MM.1S (cell line): ENCODE data around the gene STAMBP.

Experiments
- DNase-seq: peaks from one replicate; pipeline ENCODE4 v3.0.0-alpha.2; 2015
- H2AFZ ChIP-seq: fragments of 300-600 bp; sonication (generic); 2 replicates; pipeline ENCODE4 v1.6.0; 2016; ENCODE audit warnings: antibody characterized with exemption, low read length
- H3F3A ChIP-seq: fragments of 300-600 bp; sonication (generic); 2 replicates; pipeline ENCODE4 v1.6.1; 2016; ENCODE audit warnings: mild to moderate bottlenecking, antibody characterized with exemption, low read length, moderate library complexity, mixed read lengths; ENCODE audit not compliant: insufficient read depth
- H3K27ac ChIP-seq: fragments of 300-600 bp; sonication (generic); 2 replicates; pipeline ENCODE4 v1.5.1; 2016; ENCODE audit warnings: mild to moderate bottlenecking, low read length
- H3K27me3 ChIP-seq: fragments of 300-600 bp; sonication (generic); replicated peaks from 2 replicates; pipeline ENCODE4 v1.6.0; 2016; ENCODE audit warnings: low read length; ENCODE audit not compliant: insufficient read depth
- H3K36me3 ChIP-seq: fragments of 300-600 bp; sonication (generic); replicated peaks from 2 replicates; pipeline ENCODE4 v1.6.1; 2016; ENCODE audit warnings: mild to moderate bottlenecking, low read length, mixed read lengths; ENCODE audit not compliant: insufficient read depth
- H3K4me1 ChIP-seq: fragments of 300-600 bp; sonication (generic); 2 replicates; pipeline ENCODE4 v1.6.1; 2016; ENCODE audit warnings: low read length, mixed read lengths
- H3K4me2 ChIP-seq: fragments of 300-600 bp; sonication (generic); 2 replicates; pipeline ENCODE4 v1.6.0; 2016; ENCODE audit warnings: low read depth, low read length
- H3K4me3 ChIP-seq: fragments of 300-600 bp; sonication (generic); 2 replicates; pipeline ENCODE4 v1.5.1; 2016; ENCODE audit warnings: low read length, mixed read lengths
- H3K79me2 ChIP-seq: fragments of 300-600 bp; sonication (generic); 2 replicates; pipeline ENCODE4 v1.6.1; 2016; ENCODE audit warnings: mixed run types, low read length, mixed read lengths
- H3K9ac ChIP-seq: fragments of 300-600 bp; sonication (generic); 2 replicates; pipeline ENCODE4 v1.6.1; 2016; ENCODE audit warnings: low read length, mixed read lengths
- H3K9me2 ChIP-seq: fragments of 300-600 bp; sonication (generic); replicated peaks from 2 replicates; pipeline ENCODE4 v1.6.1; 2016; ENCODE audit warnings: mild to moderate bottlenecking, low read length, mixed read lengths; ENCODE audit not compliant: insufficient read depth
- H3K9me3 ChIP-seq: fragments of 300-600 bp; sonication (generic); replicated peaks from 2 replicates; pipeline ENCODE4 v1.6.1; 2016; ENCODE audit warnings: mild to moderate bottlenecking, low read length, mixed read lengths; ENCODE audit not compliant: insufficient read depth
- H4K20me1 ChIP-seq: fragments of 300-600 bp; sonication (generic); 2 replicates; pipeline ENCODE4 v1.6.1; 2016; ENCODE audit warnings: mild to moderate bottlenecking, low read length, moderate library complexity, mixed read lengths; ENCODE audit not compliant: insufficient read depth
- EZH2 ChIP-seq: fragments of 300-600 bp; sonication (generic); optimal IDR thresholded peaks from 2 replicates; pipeline ENCODE3; 2017; ENCODE audit warnings: low read depth, mild to moderate bottlenecking, antibody characterized with exemption, low read length, mixed read lengths
- EZH2phosphoT487 ChIP-seq: fragments of 300-600 bp; sonication (generic); IDR thresholded peaks from 2 replicates; pipeline ENCODE4 v1.6.1; 2018; ENCODE audit warnings: antibody characterized with exemption, low read length
- TF ChIP-seq, protein P1 (sequence below): fragments of 300-600 bp; sonication (generic); IDR thresholded peaks from 2 replicates; pipeline ENCODE4 v1.5.1; 2016; ENCODE audit warnings: antibody characterized with exemption, low read length, mixed read lengths

Gene STAMBP

DNA sequence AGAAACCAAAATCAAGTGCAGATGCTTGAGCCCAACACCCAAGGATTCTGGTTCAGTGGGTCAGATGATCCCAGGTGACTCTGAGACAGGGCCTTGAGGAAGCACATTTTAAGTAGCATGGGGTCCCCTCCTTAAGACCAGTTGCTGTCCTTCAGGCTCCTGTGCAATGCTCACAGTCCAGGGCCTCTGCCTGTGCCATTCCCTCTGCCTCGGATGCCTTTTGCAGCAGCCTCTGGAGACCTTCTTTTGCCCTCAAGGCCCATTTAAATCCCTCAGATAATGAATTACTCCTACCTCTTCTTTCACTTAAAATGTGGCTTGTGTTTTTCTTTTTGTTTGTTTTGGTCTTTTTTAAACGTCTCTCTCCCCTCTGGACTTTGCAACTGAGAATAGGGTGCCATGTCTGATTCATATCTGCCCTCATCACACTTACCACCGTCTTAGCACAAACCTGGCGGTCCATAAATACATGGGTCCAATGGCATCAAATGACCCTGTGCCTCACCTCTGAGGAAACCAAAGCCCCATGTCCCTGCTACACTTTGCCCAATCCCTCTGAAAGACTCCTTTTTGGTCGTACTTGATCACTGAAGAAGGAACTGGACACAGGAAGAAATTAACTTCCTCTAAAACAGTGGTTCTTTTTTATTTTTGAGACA, 78.2 kb downstream of the STAMBP start:
- no peak for TF ChIP-seq EZH2phosphoT487
- TF ChIP-seq, protein P1, sequence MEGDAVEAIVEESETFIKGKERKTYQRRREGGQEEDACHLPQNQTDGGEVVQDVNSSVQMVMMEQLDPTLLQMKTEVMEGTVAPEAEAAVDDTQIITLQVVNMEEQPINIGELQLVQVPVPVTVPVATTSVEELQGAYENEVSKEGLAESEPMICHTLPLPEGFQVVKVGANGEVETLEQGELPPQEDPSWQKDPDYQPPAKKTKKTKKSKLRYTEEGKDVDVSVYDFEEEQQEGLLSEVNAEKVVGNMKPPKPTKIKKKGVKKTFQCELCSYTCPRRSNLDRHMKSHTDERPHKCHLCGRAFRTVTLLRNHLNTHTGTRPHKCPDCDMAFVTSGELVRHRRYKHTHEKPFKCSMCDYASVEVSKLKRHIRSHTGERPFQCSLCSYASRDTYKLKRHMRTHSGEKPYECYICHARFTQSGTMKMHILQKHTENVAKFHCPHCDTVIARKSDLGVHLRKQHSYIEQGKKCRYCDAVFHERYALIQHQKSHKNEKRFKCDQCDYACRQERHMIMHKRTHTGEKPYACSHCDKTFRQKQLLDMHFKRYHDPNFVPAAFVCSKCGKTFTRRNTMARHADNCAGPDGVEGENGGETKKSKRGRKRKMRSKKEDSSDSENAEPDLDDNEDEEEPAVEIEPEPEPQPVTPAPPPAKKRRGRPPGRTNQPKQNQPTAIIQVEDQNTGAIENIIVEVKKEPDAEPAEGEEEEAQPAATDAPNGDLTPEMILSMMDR = no peak
- no peak for TF ChIP-seq EZH2
- Histone ChIP-seq H3K4me1 (no peaks in the 10 kb centered on the region), H3K9me3 (no peaks in the 10 kb centered on the region), H3K4me2 (no peak overlapping the region), H3K4me3 (no peak overlapping the region), H3K9me2 (no peaks in the 10 kb centered on the region), H3K79me2 (no peaks in the 10 kb centered on the region), H2AFZ (no peak overlapping the region), H3K9ac (no peak overlapping the region), H3K36me3 (no peaks in the 10 kb centered on the region), H3K27ac (no peak overlapping the region), H3F3A (no peaks in the 10 kb centered on the region), H4K20me1 (no peaks in the 10 kb centered on the region), H3K27me3 (no peaks in the 10 kb centered on the region)
- DNase-seq = no peak

DNA sequence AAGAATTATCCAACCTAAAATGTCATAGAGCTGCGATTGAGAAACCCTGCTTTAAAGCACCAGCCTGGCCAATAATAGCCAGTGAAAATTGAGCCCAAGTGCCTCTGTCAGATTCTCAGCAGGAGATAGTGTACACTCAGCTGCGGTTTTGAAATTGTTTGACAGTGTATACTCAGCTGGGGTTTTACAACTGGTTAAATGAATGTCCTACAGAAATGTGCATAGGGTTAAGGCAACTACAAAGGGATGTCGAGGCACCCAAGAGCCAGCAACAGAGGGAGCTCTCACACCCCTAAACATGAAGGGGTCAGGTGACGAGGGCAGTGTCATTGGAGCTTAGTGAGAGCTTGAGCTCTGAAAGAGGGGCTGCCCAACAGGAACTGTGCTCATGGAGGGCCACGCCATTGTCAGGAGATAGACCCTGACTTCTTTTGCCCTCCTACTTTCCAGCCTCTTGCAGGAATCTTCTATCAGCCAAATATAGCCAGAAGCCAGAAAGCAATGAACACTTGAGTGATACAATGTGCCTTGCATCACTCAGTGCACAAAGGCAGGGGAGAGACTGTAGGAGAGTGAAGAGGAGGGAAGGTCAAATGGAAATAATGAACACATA, 79.2 kb downstream of the STAMBP start:
- H3K79me2 ChIP-seq = no peaks in the 10 kb centered on the region
- no peak overlapping the region for H3K4me3 ChIP-seq
- no peaks in the 10 kb centered on the region for H3K36me3 ChIP-seq
- no peaks in the 10 kb centered on the region for H4K20me1 ChIP-seq
- no peak overlapping the region for H3K4me2 ChIP-seq
- no peaks in the 10 kb centered on the region for H3K4me1 ChIP-seq
- H2AFZ ChIP-seq = peak overlapping the region; percentile 45
- no peak overlapping the region for H3K9ac ChIP-seq
- no peak overlapping the region for H3K27ac ChIP-seq
- TF ChIP-seq, protein P1 = peak; percentile 31
- no peak for TF ChIP-seq EZH2
- DNase-seq = peak; percentile 20
- no peaks in the 10 kb centered on the region for H3K9me2 ChIP-seq
- H3F3A ChIP-seq = no peaks in the 10 kb centered on the region
- no peaks in the 10 kb centered on the region for H3K9me3 ChIP-seq
- H3K27me3 ChIP-seq = no peaks in the 10 kb centered on the region

DNA sequence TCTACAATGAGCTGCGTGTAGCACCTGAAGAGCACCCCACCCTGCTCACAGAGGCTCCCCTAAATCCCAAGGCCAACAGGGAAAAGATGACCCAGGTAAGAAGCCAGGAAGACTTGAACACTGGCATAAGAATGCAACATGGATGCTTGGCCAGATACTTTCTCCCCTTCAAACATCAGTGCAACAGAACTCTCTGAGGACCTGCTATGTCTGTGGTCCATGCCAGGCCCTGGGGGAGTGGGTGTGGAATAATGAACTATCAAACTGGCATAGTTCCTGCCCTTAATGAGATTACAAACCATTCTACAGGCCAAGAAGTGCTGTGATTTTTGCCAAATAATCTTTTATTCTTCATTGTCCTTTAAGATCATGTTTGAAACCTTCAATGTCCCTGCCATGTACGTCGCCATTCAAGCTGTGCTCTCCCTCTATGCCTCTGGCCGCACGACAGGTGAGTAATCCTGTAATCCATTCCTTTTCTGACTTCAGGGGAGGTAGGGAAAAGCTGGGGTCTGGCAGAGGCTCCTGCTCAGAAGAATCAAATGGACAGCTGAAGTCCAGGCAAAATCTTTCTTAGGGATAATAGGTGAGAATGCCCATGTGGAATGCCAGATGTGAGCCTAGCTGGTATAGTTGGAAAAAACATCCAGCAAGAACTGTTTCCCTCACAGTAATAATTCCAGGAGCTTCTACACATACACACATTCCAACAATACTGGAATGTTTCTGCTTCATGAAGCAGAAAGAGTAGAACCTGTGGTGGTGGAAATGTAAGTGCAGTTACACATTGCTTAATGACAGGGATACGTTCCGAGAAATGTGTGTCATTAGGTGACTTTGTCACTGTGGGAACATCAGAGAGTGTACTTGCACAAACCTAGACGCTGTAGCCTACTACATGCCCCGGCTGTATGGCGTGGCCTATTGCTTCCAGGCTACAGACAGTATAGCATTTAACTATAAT, 80.2 kb downstream of the STAMBP start:
- no peaks in the 10 kb centered on the region for H3F3A ChIP-seq
- no peaks in the 10 kb centered on the region for H3K4me1 ChIP-seq
- no peak overlapping the region for H3K4me3 ChIP-seq
- H3K9ac ChIP-seq = no peak overlapping the region
- no peaks in the 10 kb centered on the region for H3K27me3 ChIP-seq
- no peak overlapping the region for H2AFZ ChIP-seq
- no peaks in the 10 kb centered on the region for H3K36me3 ChIP-seq
- H3K9me2 ChIP-seq = no peaks in the 10 kb centered on the region
- no peak overlapping the region for H3K27ac ChIP-seq
- no peaks in the 10 kb centered on the region for H4K20me1 ChIP-seq
- no peaks in the 10 kb centered on the region for H3K9me3 ChIP-seq
- no peak overlapping the region for H3K4me2 ChIP-seq
- DNase-seq = no peak
- TF ChIP-seq EZH2 (no peak), EZH2phosphoT487 (no peak)
- TF ChIP-seq, protein P1 = no peak
- H3K79me2 ChIP-seq = no peaks in the 10 kb centered on the region
